OCI-LY7 (cell line): ENCODE data around the gene SND1. TPM values are rescaled to one million over a fixed set of nuclear protein-coding genes. Genes with fewer than 3 reads are reported as not detected.

ENCODE experiments used
- BruUV-seq: library from RNA; stranded (reverse); fragments of 400-500 nt; replicated peaks from 2 replicates; lab custom pipeline; 2021; lab: Mats Ljungman, UMichigan
- CTCF ChIA-PET: fragments of 300-600 bp; sonication (Branson Sonifier 250); formaldehyde crosslinking; loops from one replicate; lab custom pipeline; 2022; ENCODE audit warnings: antibody characterized with exemption; ENCODE audit not compliant: unreplicated experiment; lab: Charles Lee
- POLR2A ChIA-PET: fragments of 300-600 bp; sonication (Branson Sonifier 250); formaldehyde crosslinking; loops from one replicate; lab custom pipeline; 2022; ENCODE audit warnings: antibody characterized with exemption; lab: Charles Lee
- DNase-seq: peaks from one replicate; pipeline ENCODE4 v3.0.0-alpha.2; 2015; ENCODE audit warnings: low spot score
- H2AFZ ChIP-seq: fragments of 200-600 bp; sonication (generic), shearing (Covaris generic); 2 replicates; pipeline ENCODE4 v1.6.1; 2014; ENCODE audit warnings: mild to moderate bottlenecking, antibody characterized with exemption, low read length, moderate library complexity
- H3K27ac ChIP-seq: fragments of 200-600 bp; sonication (generic); 2 replicates; pipeline ENCODE4 v1.5.1; 2014; ENCODE audit warnings: mixed run types, low read depth, mild to moderate bottlenecking, moderate library complexity, low read length, inconsistent platforms; ENCODE audit not compliant: poor library complexity, severe bottlenecking
- H3K36me3 ChIP-seq: fragments of 200-600 bp; sonication (generic); 2 replicates; pipeline ENCODE4 v1.6.1; 2014; ENCODE audit warnings: mild to moderate bottlenecking, antibody characterized with exemption, low read length, moderate library complexity, mixed read lengths; ENCODE audit not compliant: insufficient read depth
- H3K4me1 ChIP-seq: fragments of 200-600 bp; sonication (generic); 2 replicates; pipeline ENCODE4 v1.5.1; 2014; ENCODE audit warnings: mild to moderate bottlenecking, low read length; ENCODE audit not compliant: insufficient read depth, poor library complexity, severe bottlenecking
- H3K4me2 ChIP-seq: fragments of 200-600 bp; sonication (generic); 2 replicates; pipeline ENCODE4 v1.6.1; 2014; ENCODE audit warnings: mild to moderate bottlenecking, low read length
- H3K4me3 ChIP-seq: fragments of 200-600 bp; sonication (generic); 2 replicates; pipeline ENCODE4 v1.5.1; 2014; ENCODE audit warnings: mild to moderate bottlenecking, low read depth, low read length; ENCODE audit not compliant: poor library complexity, severe bottlenecking
- H3K79me2 ChIP-seq: fragments of 200-600 bp; sonication (generic); 2 replicates; pipeline ENCODE4 v1.6.1; 2016; ENCODE audit warnings: low read depth, mild to moderate bottlenecking, low read length, moderate library complexity, mixed read lengths; ENCODE audit not compliant: insufficient read depth
- H3K9me2 ChIP-seq: fragments of 200-600 bp; sonication (generic); 2 replicates; pipeline ENCODE4 v1.6.1; 2016; ENCODE audit warnings: mild to moderate bottlenecking, low read length, mixed read lengths; ENCODE audit not compliant: insufficient read depth
- H3K9me3 ChIP-seq: fragments of 200-600 bp; sonication (generic); 2 replicates; pipeline ENCODE4 v1.6.1; 2014; ENCODE audit warnings: mild to moderate bottlenecking, mixed run types, low read length, mixed read lengths
- H4K20me1 ChIP-seq: fragments of 200-600 bp; sonication (generic); 2 replicates; pipeline ENCODE4 v1.6.1; 2014; ENCODE audit warnings: mild to moderate bottlenecking, antibody characterized with exemption, low read length, moderate library complexity, mixed read lengths; ENCODE audit not compliant: insufficient read depth
- EZH2phosphoT487 ChIP-seq: fragments of 200-600 bp; sonication (generic); IDR thresholded peaks from 2 replicates; pipeline ENCODE4 v1.6.1; 2018; ENCODE audit warnings: low read depth, borderline replicate concordance, mild to moderate bottlenecking, mixed run types, antibody characterized with exemption, low read length, moderate library complexity, mixed read lengths
- intact Hi-C: fragments of 100-400 bp; cut with micrococcal nuclease; formaldehyde crosslinking; loops from one replicate; pipeline ENCODE4 v1.10.0; 2022; ENCODE audit not compliant: unreplicated experiment
- total RNA-seq, 2 experiments: library from RNA; depleted of rRNA in 1 of 2; stranded (reverse); fragments of >200 nt in 1 of 2; shearing (Covaris generic) in 1 of 2; gene quantifications; 2 replicates each; pipeline ENCODE4 v1.2.3, GENCODE V29; 2014 to 2022
- TF ChIP-seq, protein P1 (sequence below): fragments of 200-600 bp; sonication (generic); conservative IDR thresholded peaks from 2 replicates; pipeline ENCODE4 v1.5.1; 2014; ENCODE audit warnings: mild to moderate bottlenecking, antibody characterized with exemption, low read length, moderate library complexity, mixed read lengths

Gene SND1
- total RNA-seq, 2 experiments from 2014 or later, result 111 to 221 TPM

- no peak for DNase-seq
Observed at GRCh38 chr7:128042012-128042411, 390.0 kb downstream of the SND1 start.

DNA sequence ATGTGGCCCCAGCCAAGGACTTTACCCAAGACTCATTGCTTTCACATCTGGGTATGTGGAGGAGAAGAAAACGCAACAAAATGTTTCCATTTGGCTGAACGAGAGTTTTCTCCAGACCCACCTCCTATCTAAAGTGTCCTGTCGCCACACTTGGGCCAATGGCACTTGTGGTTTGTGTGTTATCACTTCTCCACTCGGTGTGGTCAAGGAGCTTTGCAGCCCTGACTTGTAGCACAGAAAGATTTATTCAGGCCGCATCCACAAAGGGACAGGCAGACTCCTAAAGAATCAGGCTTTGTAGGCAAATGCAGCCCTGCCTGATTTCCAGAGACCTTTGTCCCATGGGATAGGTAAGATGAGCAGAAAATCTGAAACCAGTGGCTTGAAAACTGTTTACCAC lies 392.1 kb downstream of the SND1 start:
- POLR2A ChIA-PET, result interaction anchor here (0.6 to 1.4 kb wide), 4 partner anchors 9 to 36 kb away, joined by 3 to 4 read pairs (median 3); no protein-coding TSS in a partner anchor
- no peak for TF ChIP-seq EZH2phosphoT487
- TF ChIP-seq, protein P1, sequence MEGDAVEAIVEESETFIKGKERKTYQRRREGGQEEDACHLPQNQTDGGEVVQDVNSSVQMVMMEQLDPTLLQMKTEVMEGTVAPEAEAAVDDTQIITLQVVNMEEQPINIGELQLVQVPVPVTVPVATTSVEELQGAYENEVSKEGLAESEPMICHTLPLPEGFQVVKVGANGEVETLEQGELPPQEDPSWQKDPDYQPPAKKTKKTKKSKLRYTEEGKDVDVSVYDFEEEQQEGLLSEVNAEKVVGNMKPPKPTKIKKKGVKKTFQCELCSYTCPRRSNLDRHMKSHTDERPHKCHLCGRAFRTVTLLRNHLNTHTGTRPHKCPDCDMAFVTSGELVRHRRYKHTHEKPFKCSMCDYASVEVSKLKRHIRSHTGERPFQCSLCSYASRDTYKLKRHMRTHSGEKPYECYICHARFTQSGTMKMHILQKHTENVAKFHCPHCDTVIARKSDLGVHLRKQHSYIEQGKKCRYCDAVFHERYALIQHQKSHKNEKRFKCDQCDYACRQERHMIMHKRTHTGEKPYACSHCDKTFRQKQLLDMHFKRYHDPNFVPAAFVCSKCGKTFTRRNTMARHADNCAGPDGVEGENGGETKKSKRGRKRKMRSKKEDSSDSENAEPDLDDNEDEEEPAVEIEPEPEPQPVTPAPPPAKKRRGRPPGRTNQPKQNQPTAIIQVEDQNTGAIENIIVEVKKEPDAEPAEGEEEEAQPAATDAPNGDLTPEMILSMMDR, result no peak
- intact Hi-C loops, result no loop called here

More at GRCh38 chr7:128042012-128042411, 390.0 kb downstream of the SND1 start:
- ChIA-PET POLR2A (no interaction called here), CTCF (no interaction called here)
- Histone ChIP-seq H2AFZ (no peak overlapping the region), H3K4me3 (no peak overlapping the region), H3K4me1 (no peaks in the 10 kb centered on the region), H3K79me2 (no peaks in the 10 kb centered on the region), H4K20me1 (no peaks in the 10 kb centered on the region), H3K4me2 (no peak overlapping the region), H3K27ac (no peak overlapping the region), H3K9me3 (no peaks in the 10 kb centered on the region), H3K36me3 (0 out of 2 replicates have a peak, but pooled peaks cover 4% of the 10 kb centered on the region), H3K9me2 (no peaks in the 10 kb centered on the region)
- intact Hi-C loops, result no loop called here
- no peak for TF ChIP-seq EZH2phosphoT487
- BruUV-seq, result no TSS peak

GRCh38 chr7:128045158-128045557 lies 393.2 kb downstream of the SND1 start:
- no peak overlapping the region for H3K4me3 ChIP-seq
- H3K4me2 ChIP-seq, result no peak overlapping the region
- H3K9me2 ChIP-seq, result no peaks in the 10 kb centered on the region
- no peak for DNase-seq
- H3K4me1 ChIP-seq, result no peaks in the 10 kb centered on the region
- H3K36me3 ChIP-seq, result 0 out of 2 replicates have a peak, but pooled peaks cover 4% of the 10 kb centered on the region
- ChIA-PET CTCF (no interaction called here), POLR2A (interaction anchor here (0.6 to 1.4 kb wide), 4 partner anchors 8 to 193 kb away, joined by 3 to 4 read pairs (median 3); no protein-coding TSS in a partner anchor)
- no TSS peak for BruUV-seq
- no peaks in the 10 kb centered on the region for H3K9me3 ChIP-seq
- no peak overlapping the region for H2AFZ ChIP-seq
- intact Hi-C loops, result no loop called here
- no peaks in the 10 kb centered on the region for H4K20me1 ChIP-seq
- no peaks in the 10 kb centered on the region for H3K79me2 ChIP-seq
- no peak for TF ChIP-seq EZH2phosphoT487
- TF ChIP-seq, protein P1, result 0 out of 2 replicates have a peak, but pooled peaks have one; percentile 21
- H3K27ac ChIP-seq, result no peak overlapping the region

More for the DNA sequence above, 392.1 kb downstream of the SND1 start:
- 0 out of 2 replicates have a peak, but pooled peaks cover 4% of the 10 kb centered on the region for H3K36me3 ChIP-seq
- no peaks in the 10 kb centered on the region for H3K9me3 ChIP-seq
- H3K27ac ChIP-seq, result no peak overlapping the region
- H3K4me2 ChIP-seq, result no peak overlapping the region
- no peak overlapping the region for H3K4me3 ChIP-seq
- no peak overlapping the region for H2AFZ ChIP-seq
- H4K20me1 ChIP-seq, result no peaks in the 10 kb centered on the region
- no peaks in the 10 kb centered on the region for H3K9me2 ChIP-seq
- H3K4me1 ChIP-seq, result no peaks in the 10 kb centered on the region
- no peak for DNase-seq
- BruUV-seq, result no TSS peak
- CTCF ChIA-PET, result no interaction called here
- H3K79me2 ChIP-seq, result no peaks in the 10 kb centered on the region
